GM12873 (cell line): ENCODE data around the gene GSTA5.

Experiments used
- TF ChIP-seq, protein P1 (sequence below): IDR thresholded peaks from 2 replicates; pipeline ENCODE4 v1.5.1; 2012; ENCODE audit warnings: low read depth, mild to moderate bottlenecking, moderate library complexity, low read length, control low read depth; ENCODE audit not compliant: insufficient read depth; ENCODE audit errors: missing control alignments

Gene GSTA5

DNA sequence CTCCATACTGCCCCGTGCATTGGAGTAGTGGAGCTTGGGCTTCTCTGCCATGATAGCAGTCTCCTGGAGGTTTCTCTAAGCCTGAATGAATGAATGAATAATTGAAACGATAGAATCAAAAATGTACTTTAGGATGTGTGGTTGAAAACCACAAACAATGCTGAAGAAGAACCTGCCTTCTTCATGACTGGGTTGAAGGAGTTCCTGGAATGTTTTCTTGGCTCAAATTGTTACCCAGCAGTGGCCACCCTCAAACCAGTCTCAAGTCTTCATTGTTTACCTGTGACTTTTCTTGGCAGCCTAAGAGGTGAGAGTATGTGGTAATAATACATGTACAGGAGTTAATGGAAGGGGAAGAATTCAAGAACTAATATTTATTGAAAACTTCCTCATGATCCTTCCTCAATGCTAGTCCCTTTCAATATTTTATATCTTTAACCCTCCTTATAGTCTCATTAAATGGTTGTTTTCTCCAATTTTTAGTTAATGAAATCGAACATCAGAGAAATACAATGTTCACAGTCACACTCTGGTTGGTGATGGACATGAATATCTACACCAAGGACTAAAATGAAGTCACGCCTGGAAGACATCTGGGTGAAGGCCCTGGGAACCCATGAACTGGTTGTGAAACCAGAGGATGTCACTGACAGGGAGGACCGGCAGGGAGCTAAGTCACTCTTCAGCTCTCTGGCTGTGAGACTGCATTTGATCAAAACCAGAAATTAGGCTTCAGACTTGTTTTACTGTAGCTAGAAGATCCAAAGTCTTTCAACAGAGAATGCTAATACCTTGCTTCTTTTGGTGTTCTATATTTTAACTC is at the start of gene GSTA5:
Gene GSTA5, minus strand, starts transcription at position 51 of the 823 bp plus-strand sequence.
- TF ChIP-seq, protein P1, sequence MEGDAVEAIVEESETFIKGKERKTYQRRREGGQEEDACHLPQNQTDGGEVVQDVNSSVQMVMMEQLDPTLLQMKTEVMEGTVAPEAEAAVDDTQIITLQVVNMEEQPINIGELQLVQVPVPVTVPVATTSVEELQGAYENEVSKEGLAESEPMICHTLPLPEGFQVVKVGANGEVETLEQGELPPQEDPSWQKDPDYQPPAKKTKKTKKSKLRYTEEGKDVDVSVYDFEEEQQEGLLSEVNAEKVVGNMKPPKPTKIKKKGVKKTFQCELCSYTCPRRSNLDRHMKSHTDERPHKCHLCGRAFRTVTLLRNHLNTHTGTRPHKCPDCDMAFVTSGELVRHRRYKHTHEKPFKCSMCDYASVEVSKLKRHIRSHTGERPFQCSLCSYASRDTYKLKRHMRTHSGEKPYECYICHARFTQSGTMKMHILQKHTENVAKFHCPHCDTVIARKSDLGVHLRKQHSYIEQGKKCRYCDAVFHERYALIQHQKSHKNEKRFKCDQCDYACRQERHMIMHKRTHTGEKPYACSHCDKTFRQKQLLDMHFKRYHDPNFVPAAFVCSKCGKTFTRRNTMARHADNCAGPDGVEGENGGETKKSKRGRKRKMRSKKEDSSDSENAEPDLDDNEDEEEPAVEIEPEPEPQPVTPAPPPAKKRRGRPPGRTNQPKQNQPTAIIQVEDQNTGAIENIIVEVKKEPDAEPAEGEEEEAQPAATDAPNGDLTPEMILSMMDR = no peak

DNA sequence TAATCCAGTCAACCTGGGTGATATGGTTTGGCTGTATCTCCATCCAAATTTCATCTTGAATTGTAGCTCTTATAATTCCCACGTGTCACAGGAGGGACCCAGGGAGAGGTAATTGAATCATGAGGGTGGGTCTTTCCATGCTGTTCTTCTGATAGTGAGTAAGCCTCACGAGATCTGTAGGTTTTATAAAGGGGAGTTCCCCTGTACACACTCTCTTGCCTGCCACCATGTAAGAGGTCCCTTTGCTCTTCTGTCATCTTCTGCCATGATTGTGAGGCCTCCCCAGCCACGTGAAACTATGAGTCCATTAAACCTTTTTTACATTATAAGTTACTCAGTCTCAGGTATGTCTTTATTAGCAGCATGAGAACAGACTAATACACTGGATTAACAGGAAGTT is 49.4 kb upstream of the GSTA5 start:
- TF ChIP-seq, protein P1 = no peak

DNA sequence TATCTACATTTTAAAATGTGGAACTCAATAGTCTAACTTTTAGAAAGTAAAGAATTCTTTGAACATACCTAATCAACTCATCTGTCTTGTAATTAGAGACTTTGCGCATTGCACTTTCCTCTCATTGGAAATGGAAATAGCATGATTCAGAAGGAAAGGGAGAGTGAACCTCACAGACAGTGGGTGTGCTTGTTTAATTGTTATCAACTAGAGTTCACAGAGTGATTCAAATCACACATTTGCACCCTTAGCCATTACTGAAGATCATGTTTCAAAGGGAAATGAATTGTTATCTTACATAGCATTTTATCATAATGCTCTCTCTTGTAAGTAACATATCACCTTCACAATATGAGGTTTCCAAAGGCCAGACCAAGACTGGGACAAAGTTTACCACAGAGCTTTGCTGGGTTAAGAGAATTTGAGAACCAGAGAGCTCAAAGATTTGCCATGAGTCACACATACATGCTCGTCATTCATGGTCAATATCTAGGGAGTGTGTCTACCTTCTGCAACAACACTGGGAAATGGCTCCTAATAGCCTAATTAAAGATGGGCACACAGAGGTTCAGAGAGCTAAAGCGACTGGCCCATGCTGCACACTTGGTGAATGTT is 47.4 kb upstream of the GSTA5 start:
- TF ChIP-seq, protein P1 = no peak

DNA sequence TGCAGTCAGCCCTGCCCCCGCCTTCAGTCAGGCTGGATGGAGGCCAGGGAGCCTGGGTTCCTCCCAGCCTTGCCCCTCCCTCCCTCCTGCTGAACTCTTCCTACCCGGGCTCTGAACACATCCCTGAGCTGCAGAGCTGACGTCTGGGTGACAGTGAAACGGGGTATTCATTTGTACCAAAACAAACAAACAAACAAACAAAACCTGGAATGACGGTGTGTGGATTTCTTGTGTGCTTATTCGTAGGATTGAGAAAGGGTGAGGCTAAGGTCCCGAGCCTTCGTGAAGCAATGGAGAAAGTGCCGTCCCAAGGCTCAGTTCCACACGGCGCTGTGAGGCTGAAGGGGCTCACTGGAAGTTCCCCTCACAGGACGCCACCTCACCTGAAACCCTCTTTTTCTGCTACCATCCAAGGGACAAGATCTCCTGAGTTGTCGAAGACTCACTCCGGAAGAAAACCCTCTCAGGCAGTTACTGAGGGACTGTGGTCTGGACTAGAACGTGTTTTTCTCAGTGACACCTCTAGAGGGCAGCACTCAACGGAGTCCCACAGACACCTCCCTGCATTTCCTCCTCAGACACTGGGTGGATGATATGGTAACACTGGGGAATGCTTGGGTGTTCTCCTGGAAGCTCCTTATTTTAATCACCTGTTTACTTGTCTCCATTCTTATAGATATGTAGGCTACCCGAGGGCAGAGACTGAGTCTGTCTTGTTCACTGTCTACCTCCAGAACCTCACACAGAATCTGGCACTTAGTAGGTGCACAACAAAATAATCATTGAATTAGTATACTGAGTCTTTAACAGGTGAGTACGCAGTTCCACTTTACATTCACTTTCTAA is 41.6 kb upstream of the GSTA5 start:
- TF ChIP-seq, protein P1 = peak; percentile 91

DNA sequence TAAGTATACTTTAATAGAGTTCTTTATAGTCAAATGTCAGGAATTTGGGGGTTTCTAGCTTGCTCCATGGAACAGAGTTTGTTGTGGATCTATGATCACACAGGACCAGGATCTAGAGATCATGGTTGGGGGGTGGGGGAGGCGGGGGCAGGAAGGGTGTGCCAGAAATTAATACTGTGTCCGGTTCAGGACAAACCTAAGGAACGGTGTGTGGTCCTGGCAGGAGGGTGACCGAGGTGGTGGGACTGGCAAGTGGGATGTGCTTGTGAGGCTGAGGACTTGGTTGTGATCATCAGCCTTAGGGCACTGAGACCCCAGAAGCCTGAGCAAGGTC is 41.0 kb upstream of the GSTA5 start:
- TF ChIP-seq, protein P1 = no peak

DNA sequence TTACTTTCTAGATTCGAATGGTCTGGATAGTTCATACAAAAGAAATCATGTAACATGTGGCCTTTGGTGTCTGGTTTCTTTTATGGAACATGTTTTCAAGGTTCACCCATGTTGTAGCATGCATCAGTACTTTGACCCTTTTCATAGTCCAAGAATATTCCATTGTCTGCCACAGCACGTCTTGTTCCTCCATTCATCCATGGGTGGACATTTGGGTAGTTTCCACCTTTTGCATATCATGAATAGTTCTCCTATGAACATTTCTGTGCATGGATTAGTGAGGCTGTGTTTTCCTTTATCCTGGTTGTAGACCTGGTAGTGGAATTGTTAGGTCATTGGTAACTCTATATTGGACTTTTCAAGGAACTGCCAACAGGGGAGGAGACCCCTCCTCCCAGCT is 37.2 kb upstream of the GSTA5 start:
- TF ChIP-seq, protein P1 = no peak

DNA sequence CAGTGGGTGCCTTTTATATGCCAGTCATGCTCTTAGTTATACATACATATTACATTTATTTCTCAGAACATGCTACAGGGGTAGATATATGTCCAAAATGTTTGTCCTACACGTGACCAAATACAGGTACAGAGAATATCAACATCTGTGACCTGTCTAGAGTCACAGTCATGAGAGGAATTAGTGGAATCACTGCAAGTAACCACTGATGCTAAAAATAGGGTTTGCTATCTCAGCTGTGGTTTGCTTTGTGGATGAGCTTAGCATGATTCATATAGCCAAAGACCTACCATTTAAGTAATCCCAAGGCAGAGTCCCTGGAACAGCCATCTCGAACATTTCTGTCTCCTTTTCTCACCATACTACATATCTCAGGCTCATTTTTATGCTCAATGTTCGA is 36.6 kb upstream of the GSTA5 start:
- TF ChIP-seq, protein P1 = no peak
